HepG2 (cell line): Measurements from ENCODE around the gene MVK. TPM values are rescaled to one million over a fixed set of nuclear protein-coding genes. Genes with fewer than 3 reads are reported as not detected.
A peak's percentile ranks its signal among the peaks of the same experiment; 100 is the strongest.

ENCODE experiments used
- AHR ChIP-seq: IDR thresholded peaks from 2 replicates; pipeline ENCODE4 v1.6.1; 2018; ENCODE audit warnings: missing genetic modification reagents, missing compliant biosample characterization
- ATF3 ChIP-seq: sonication (generic); formaldehyde crosslinking; IDR thresholded peaks from 2 replicates; pipeline ENCODE4 v1.4.0; 2020; ENCODE audit warnings: missing genetic modification reagents
- GZF1 ChIP-seq: sonication (generic); formaldehyde crosslinking; IDR thresholded peaks from 2 replicates; pipeline ENCODE4 v1.5.1; 2020; ENCODE audit warnings: mild to moderate bottlenecking, missing genetic modification reagents
- HNF4G ChIP-seq, 2 experiments: sonication (generic) in 1 of 2; formaldehyde crosslinking in 1 of 2; IDR thresholded peaks; 2 replicates each; pipeline versions ENCODE4 v1.4.0 to v1.6.1; 2011 to 2020; ENCODE audit warnings: borderline replicate concordance in 2 of 2, low read depth in 2 of 2, mild to moderate bottlenecking in 2 of 2, low read length in 1 of 2, missing genetic modification reagents in 1 of 2, moderate library complexity in 1 of 2
- PRPF4 ChIP-seq: fragments of 200-400 bp; formaldehyde crosslinking; IDR thresholded peaks from 2 replicates; pipeline ENCODE4 v1.6.1; 2016; ENCODE audit warnings: low read length, low read depth; ENCODE audit not compliant: poor library complexity, severe bottlenecking
- SMARCE1 ChIP-seq: fragments of 450-650 bp; IDR thresholded peaks from 2 replicates; pipeline ENCODE4 v1.6.1; 2017; ENCODE audit warnings: borderline replicate concordance
- TOE1 ChIP-seq: sonication (generic); formaldehyde crosslinking; IDR thresholded peaks from 2 replicates; pipeline ENCODE4 v1.4.0; 2020; ENCODE audit warnings: mild to moderate bottlenecking, missing genetic modification reagents
- ZBTB46 ChIP-seq: sonication (generic); formaldehyde crosslinking; IDR thresholded peaks from 2 replicates; pipeline ENCODE4 v1.4.0; 2020; ENCODE audit warnings: mild to moderate bottlenecking, missing genetic modification reagents, borderline replicate concordance
- ZNF280D ChIP-seq: sonication (generic); formaldehyde crosslinking; IDR thresholded peaks from 2 replicates; pipeline ENCODE4 v1.5.1; 2020; ENCODE audit warnings: mild to moderate bottlenecking, missing genetic modification reagents
- ZNF619 ChIP-seq: sonication (generic); formaldehyde crosslinking; IDR thresholded peaks from 2 replicates; pipeline ENCODE4 v1.4.0; 2020; ENCODE audit warnings: mild to moderate bottlenecking, missing genetic modification reagents
- ZNF768 ChIP-seq: sonication (generic); formaldehyde crosslinking; IDR thresholded peaks from 2 replicates; pipeline ENCODE4 v1.4.0; 2020; ENCODE audit warnings: missing genetic modification reagents
- polyA plus RNA-seq, 8 experiments: library from polyadenylated mRNA; depleted of rRNA in 3 of 8; stranded (reverse) in 7 of 8; unstranded in 1 of 8; fragments of >200 nt; fragmentation: Illumina TruSeq in 4 of 8; extraction: Trizol in 4 of 8; gene quantifications; 2 replicates each; pipeline versions ENCODE4 v1.2.1 to v1.2.3, GENCODE V29; 2011 to 2016; ENCODE audit warnings: low read depth in 4 of 8, missing spikeins in 1 of 8, mixed read lengths in 1 of 8; ENCODE audit not compliant: insufficient read depth in 1 of 8
- total RNA-seq, 5 experiments: library from RNA; depleted of rRNA; stranded (reverse); fragments of >200 nt; fragmentation: Illumina TruSeq; extraction: Trizol; gene quantifications; 2 replicates each; pipeline ENCODE4 v1.2.3, GENCODE V29; 2016; ENCODE audit warnings: low read depth in 1 of 5

Gene MVK
- total and polyA plus RNA-seq, 2 of the 13 experiments (the other 11 are each of a cell fraction or from before 2014, with no cell fraction given) = 11.6 to 66.9 TPM

- TF ChIP-seq ATF3 (CRISPR knock-in tag) (no peak), GZF1 (CRISPR knock-in tag) (0 out of 2 replicates have a peak, but pooled peaks have one; percentile 17), SMARCE1 (no peak), HNF4G (IDR thresholded peaks at IDR 0.05; ENCODE audit: borderline replicate concordance, low read depth, low read length) (peak; percentile 20; the same call in 1 of the 2 replicates), HNF4G (CRISPR knock-in tag; IDR thresholded peaks at IDR 0.05; ENCODE audit: borderline replicate concordance, low read depth) (no peak), ZBTB46 (no peak), ZNF768 (CRISPR knock-in tag) (no peak; the same call in 1 of the 2 replicates), ZNF619 (no peak), PRPF4 (no peak), TOE1 (CRISPR knock-in tag) (no peak), ZNF280D (CRISPR knock-in tag) (no peak), AHR (CRISPR knock-in tag) (no peak)
Observed at GRCh38 chr12:109598428-109598854, 24.8 kb downstream of the MVK start (continued).
